Measurements from ENCODE around the gene OGFOD2. TPM values are rescaled to one million over a fixed set of nuclear protein-coding genes. Genes with fewer than 3 reads are reported as not detected.

Gene OGFOD2
- total and polyA plus RNA-seq, 2 of the 13 experiments (the other 11 are each of a cell fraction or from before 2014, with no cell fraction given) = 13.2 to 14.6 TPM

GRCh38 chr12:122946690-122947341, 28.2 kb upstream of the OGFOD2 start (continued):
- TF ChIP-seq MLX (CRISPR knock-in tag; IDR thresholded peaks at IDR 0.05) (no peak), POLR2A (IDR thresholded peaks at IDR 0.05; ENCODE audit: insufficient read depth in 1 of 2, low read depth in 2 of 2, low read length in 2 of 2) (no peak), MNT (IDR thresholded peaks at IDR 0.05) (peak; percentile 55; the same call in 1 of the 2 replicates), MXI1 (IDR thresholded peaks at IDR 0.05; ENCODE audit: borderline replicate concordance, low read depth, low read length) (peak; percentile 73; the same call in 1 of the 3 replicates), HIVEP1 (CRISPR knock-in tag; IDR thresholded peaks at IDR 0.05) (no peak), SNAI1 (CRISPR knock-in tag; IDR thresholded peaks at IDR 0.05; ENCODE audit: borderline replicate concordance) (no peak), REXO4 (CRISPR knock-in tag; IDR thresholded peaks at IDR 0.05; ENCODE audit: borderline replicate concordance) (no peak), ZC3H4 (CRISPR knock-in tag; IDR thresholded peaks at IDR 0.05; ENCODE audit: borderline replicate concordance) (no peak), CENPX (CRISPR knock-in tag; IDR thresholded peaks at IDR 0.05) (no peak), ARID5B (CRISPR knock-in tag; IDR thresholded peaks at IDR 0.05) (peak; percentile 41; the same call in 1 of the 2 replicates), THRA (CRISPR knock-in tag; IDR thresholded peaks at IDR 0.05; ENCODE audit: borderline replicate concordance) (no peak), MIER3 (CRISPR knock-in tag; IDR thresholded peaks at IDR 0.05; ENCODE audit: borderline replicate concordance) (peak; percentile 47; the same call in 1 of the 2 replicates), KMT2B (CRISPR knock-in tag; IDR thresholded peaks at IDR 0.05) (no peak), HCFC1 (IDR thresholded peaks at IDR 0.05; ENCODE audit: low read depth, low read length) (no peak), MATR3 (CRISPR knock-in tag; IDR thresholded peaks at IDR 0.05) (no peak), ZFP36 (IDR thresholded peaks at IDR 0.05; ENCODE audit: borderline replicate concordance, low read depth, low read length, partially characterized antibody) (no peak), ZFAT (CRISPR knock-in tag; conservative IDR thresholded peaks at IDR 0.05) (no peak), IRF1 (CRISPR knock-in tag; IDR thresholded peaks at IDR 0.05; ENCODE audit: low read depth) (no peak), KLF13 (CRISPR knock-in tag; IDR thresholded peaks at IDR 0.05) (no peak), ZNF276 (CRISPR knock-in tag; IDR thresholded peaks at IDR 0.05; ENCODE audit: low read depth) (no peak)

Data from HepG2 (cell line).